Adipose tissue (tissue), 3 donors: ENCODE data around the gene TALDO1. TPM values are rescaled to one million over a fixed set of nuclear protein-coding genes. Genes with fewer than 3 reads are reported as not detected.

ENCODE experiments used
- H3K27ac ChIP-seq: one replicate; pipeline ENCODE4 v1.5.1; 2013; ENCODE audit warnings: low read depth, low read length
- WGBS, 3 donors: extraction: QIAGEN DNeasy Blood & Tissue Kit; methylation state at CpG; one replicate each; pipeline ENCODE4 v1.1.7; 2013; 5-methylcytosine and 5-hydroxymethylcytosine counted together
- polyA plus RNA-seq, 3 donors: library from polyadenylated mRNA; stranded (reverse); fragments of 200-250 nt; gene quantifications; one replicate each; pipeline ENCODE4 v1.2.3, GENCODE V29; 2013
- donor health status: healthy with polysubstance abuse.
- donor health status: Bipolar disorder and iron deficiency.
- donor health status: healthy.

The TALDO1 gene
- polyA plus RNA-seq, 3 donors = 99.7 to 306 (median 185) TPM

DNA sequence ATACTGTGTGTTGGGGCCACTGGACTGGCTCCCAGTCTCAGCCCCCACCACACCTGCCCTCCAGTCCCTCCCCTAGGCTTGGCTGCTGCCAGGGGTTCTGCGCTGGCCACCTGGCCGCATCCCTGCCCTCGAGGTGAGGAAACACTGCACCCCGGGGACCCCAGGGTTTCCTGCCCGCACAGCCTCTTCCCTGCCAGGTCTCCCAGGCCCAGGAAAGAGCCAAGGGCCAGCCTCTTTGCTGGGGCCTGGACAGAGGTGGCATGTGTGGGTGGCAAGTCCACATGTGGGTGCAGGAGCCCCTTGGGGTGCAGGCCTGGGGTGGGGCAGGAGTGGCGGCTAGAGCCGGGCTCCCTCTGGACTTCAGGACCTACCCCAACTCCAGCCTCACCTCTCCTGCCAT lies 38.8 kb upstream of the TALDO1 start:
- no peak overlapping the region for H3K27ac ChIP-seq
- WGBS, 3 donors = 69 to 76% (median 70%) methylated on average over 5 to 7 of the region's 7 CpGs

DNA sequence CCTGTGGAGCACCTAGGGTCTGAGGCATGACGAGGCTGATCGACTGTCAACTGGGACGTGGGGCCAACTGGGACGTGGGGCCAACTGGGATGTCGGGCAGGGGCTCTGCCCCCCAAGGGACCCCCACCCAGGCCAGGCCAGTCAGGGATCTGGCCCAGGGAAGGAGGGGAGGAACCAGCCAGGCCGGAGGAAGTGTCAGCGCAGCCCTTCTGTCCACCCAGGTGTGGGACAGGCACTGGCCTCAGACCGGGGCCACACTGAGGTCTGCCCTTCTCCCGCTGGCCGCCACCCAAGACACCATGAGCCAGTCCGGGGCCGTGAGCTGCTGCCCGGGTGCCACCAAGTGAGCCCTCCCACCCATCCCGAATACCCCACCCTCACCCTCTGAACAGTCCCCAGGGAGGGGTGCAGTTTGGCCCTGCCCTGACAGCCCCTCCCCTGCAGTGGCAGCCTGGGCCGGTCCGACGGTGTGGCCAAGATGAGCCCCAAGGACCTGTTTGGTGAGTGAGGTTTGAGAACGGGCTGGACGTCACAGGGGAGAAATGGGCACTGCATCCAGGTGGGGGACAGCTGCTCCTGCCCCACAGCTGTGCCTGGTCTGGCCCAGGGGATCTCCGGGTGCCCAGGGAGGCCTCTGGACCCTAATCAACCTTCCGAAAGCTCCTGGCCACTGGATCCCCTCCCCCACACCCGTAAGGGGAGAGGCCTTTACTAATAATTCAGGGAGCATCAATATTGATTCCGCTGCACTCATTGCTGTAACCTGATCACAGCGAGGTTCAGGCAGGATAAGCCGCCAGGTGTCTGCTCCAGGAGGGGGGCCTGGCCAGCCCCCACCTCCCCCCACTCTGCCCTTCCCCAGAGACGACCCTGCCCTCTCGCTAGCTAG lies 37.9 kb upstream of the TALDO1 start:
- 64 to 79% (median 72%) methylated on average over 20 to 27 of the region's 27 CpGs for WGBS, 3 donors
- H3K27ac ChIP-seq = no peak overlapping the region

DNA sequence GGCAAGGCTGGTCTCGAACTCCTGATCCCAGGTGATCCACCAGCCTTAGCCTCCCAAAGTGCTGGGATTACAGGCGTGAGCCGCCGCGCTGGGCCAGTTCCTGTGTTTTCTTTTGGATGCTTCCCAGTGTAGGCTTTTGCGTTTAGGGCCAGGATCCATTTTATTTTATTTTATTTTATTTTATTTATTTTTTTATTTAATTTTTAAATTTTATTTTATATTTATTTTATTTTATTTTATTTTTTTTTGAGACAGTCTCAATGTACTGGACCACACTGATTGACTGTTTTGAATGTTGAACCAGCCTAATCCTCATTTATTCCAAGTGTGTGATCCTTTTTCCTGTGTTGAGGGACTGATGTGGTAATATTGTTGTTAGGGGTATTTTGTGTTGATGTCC lies 32.8 kb upstream of the TALDO1 start:
- 95 to 98% (median 97%) methylated on average over 6 of the region's 6 CpGs for WGBS, 3 donors

DNA sequence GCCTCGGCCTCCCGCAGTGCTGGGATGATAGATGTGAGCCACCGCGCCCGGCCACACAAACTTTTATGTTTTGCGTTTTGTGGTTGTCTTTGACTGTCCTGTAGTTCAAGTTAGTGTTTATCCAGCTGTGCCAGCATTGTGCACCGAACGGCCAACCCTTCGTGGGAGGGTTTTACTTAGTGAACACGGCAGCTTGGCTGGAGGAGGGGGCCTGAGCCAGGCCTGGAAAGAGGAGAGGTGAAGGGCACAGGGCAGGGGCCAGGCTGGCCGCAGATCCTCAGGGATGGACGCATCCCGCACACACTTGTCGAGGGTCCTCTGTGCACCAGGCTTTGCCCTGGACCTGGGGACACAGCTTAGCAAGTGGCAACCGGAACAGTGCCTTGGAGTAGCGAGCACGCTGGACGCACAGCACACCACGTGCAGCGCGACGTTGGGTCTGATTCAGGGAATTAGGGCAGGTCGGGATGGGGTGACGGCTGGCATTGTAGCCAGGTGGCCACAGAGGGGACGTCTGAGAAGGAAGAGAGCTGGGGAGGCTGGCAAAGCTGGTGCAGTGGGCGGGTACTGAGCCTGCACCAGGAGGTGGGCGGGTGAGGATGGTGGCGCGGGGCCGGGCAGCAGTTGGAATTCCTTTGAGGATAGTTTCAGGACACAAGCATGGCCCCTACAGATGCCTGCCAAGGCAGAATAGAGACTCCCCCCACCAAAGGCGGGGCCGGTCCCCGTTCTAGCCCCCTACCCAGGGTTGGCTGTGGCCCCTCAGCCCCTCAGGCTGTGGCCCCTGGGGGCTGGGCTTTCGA lies 27.8 kb upstream of the TALDO1 start:
- 83 to 88% (median 87%) methylated on average over 34 of the region's 34 CpGs for WGBS, 3 donors

More for the DNA sequence above, 32.8 kb upstream of the TALDO1 start:
- H3K27ac ChIP-seq = no peak overlapping the region

DNA sequence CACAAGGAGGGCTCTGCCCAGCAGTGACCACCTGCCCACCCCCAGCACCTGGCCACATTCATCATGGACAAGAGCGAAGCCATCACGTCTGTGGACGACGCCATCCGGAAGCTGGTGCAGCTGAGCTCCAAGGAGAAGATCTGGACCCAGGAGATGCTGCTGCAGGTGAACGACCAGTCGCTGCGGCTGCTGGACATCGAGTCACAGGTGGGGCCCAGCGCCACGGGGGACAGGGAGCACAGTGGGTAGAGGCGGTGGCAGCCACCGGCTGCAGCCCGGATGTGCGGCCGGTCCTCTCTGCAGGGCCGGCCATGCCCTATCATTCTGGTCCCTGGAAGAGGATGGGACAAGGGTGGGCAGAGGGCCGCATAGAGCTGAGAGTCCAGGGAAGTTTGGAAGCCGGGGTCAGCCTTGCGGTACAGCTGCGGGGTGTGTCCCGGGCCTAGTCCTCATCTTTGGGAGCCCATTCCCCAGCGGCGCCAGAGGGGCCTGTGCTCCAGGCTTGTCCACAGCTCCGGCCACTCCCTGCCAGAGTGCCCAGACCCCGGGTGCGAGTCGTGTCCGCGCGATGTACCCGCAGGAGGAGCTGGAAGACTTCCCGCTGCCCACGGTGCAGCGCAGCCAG lies 27.1 kb upstream of the TALDO1 start:
- 67 to 83% (median 70%) methylated on average over 35 of the region's 35 CpGs for WGBS, 3 donors
- no peak overlapping the region for H3K27ac ChIP-seq

More for the DNA sequence above, 27.8 kb upstream of the TALDO1 start:
- H3K27ac ChIP-seq = no peak overlapping the region

DNA sequence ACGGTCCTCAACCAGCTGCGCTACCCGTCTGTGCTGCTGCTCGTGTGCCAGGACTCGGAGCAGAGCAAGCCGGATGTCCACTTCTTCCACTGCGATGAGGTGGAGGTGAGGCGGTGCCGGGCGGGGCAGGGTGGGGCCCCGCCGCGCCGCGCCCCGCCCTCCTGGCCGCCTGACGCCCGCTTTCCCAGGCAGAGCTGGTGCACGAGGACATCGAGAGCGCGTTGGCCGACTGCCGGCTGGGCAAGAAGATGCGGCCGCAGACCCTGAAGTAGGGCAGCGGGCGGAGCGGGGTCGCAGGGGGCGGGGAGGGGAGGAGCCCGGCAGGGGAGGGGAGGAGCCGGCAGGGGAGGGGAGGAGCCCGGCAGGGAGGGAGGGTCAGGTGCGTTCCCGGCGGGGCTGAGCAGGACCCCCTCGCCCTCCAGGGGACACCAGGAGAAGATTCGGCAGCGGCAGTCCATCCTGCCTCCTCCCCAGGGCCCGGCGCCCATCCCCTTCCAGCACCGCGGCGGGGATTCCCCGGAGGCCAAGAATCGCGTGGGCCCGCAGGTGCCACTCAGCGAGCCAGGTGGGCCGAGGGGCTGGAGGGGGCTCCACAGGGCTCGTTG lies 26.5 kb upstream of the TALDO1 start:
- 10 to 60% (median 13%) methylated on average over 42 to 52 of the region's 53 CpGs for WGBS, 3 donors
- no peak overlapping the region for H3K27ac ChIP-seq

DNA sequence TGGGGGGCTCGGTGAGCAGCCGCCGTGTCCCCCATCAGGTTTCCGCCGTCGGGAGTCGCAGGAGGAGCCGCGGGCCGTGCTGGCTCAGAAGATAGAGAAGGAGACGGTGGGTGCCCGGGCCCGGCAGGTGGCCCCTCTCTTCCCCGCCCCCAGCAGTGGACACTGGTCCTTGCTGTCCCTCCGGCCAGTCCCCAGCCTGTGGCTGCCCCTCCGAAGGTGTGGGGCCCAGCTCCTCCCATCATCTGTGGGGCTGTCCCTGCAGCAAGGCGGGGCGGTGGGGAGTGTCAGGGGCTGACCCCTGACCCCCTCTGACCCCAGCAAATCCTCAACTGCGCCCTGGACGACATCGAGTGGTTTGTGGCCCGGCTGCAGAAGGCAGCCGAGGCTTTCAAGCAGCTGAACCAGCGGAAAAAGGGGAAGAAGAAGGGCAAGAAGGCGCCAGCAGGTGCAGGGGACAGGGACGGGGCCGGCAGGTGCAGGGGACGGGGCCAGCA lies 26.0 kb upstream of the TALDO1 start:
- WGBS, 3 donors = 33 to 69% (median 40%) methylated on average over 24 to 28 of the region's 28 CpGs
- H3K27ac ChIP-seq = no peak overlapping the region

DNA sequence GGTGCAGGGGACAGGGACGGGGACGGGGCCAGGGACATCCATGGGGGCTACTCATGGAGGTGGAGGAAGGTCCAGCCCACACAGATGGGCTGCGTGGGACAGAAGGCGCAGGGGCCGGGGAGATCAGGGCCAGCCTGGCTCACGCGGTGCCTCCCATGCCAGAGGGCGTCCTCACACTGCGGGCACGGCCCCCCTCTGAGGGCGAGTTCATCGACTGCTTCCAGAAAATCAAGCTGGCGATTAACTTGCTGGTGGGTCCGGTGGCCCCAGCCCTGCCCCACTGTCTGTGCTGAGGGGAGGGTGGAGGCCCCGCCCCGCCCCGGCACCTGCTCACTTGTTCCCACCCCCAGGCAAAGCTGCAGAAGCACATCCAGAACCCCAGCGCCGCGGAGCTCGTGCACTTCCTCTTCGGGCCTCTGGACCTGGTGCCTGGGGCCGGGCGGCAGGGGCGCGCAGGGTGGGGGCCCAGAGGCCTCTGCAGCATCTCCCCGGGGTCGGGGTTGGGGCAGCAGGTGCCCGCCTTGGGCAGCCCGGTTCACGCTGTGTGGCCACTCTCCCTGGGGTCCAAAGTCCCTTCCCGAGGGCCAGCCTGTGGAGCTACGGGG lies 25.4 kb upstream of the TALDO1 start:
- 39 to 60% (median 40%) methylated on average over 31 to 33 of the region's 33 CpGs for WGBS, 3 donors
- H3K27ac ChIP-seq = no peak overlapping the region

DNA sequence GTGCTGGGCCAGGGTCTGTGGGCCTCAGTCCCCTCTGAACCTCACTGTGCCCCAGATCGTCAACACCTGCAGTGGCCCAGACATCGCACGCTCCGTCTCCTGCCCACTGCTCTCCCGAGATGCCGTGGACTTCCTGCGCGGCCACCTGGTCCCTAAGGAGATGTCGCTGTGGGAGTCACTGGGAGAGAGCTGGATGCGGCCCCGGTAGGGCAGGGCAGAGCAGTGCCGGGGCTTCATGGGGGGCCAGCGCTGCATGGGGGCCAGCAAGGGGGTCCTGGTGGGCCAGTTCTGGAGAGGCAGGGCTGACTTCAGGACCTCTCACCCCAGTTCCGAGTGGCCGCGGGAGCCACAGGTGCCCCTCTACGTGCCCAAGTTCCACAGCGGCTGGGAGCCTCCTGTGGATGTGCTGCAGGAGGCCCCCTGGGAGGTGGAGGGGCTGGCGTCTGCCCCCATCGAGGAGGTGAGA lies 24.9 kb upstream of the TALDO1 start:
- H3K27ac ChIP-seq = no peak overlapping the region
- 68 to 93% (median 69%) methylated on average over 9 to 20 of the region's 20 CpGs for whole genome bisulfite sequencing, 3 donors

DNA sequence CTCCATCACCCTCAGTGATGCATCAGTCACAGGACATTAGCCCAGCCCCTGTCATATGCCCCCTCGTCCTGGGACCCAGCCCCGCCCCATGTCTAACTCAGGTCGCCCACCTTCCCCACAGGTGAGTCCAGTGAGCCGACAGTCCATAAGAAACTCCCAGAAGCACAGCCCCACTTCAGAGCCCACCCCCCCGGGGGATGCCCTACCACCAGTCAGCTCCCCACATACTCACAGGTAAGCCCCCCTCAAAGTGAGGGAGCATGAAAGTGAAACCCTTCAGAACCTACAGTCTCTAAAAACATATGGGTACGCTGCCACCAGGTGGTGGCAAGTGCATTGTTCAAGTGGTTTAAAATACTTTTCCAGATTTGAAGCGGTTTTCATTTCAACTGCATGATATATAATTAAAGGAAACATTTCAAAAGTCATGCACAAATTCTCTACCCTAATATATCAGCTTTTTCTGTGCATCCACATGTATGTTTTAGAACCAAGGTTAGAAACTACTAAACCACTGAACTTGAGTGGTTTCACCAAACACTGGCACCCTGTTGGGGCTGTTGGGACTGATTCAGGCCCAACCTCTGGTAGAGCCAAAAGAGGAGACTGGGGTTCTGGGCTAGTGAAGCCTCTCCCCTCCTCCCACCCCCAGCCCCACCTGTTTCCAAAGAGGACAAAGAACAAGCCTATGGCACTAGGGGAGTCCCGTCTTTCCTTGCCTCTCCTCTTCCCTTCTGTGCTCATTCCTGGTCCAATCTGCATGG lies 24.0 kb upstream of the TALDO1 start:
- 55 to 61% (median 57%) methylated on average over 8 of the region's 8 CpGs for WGBS, 3 donors
- no peak overlapping the region for H3K27ac ChIP-seq

DNA sequence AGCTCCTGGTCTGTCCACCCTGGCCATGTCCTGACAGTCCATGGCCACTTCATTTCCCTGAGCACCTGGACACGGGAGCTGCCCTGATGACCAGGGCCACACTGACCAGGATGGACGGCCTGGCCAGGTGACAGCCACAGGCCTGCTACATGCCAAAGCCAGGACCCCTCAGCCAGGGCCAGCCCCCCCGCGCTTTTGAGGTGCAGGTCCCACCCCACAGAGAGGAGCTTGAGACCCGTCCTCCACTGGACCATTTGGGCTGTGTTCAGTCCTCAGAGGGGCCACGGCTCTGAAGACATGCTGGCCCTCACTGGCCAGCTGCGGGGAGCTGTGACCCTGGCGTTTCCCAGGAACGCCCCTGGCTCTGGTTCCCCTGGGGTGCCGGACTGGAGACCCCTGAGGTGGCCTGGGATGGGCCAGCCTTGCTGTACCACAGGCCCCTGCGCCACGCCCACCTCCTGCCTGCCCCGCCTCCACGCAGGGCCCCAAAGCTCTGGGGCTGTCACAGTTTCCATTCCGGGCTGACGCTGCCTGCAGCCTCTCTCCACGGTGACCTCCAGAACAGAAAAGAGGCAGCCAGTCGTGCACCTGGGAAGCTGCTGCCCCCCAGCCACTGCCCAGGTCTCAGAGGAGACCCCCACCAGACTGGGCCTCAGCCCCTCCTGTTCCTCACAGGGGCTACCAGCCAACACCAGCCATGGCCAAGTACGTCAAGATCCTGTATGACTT lies 23.1 kb upstream of the TALDO1 start:
- no peak overlapping the region for H3K27ac ChIP-seq
- WGBS, 3 donors = 78 to 87% (median 78%) methylated on average over 19 of the region's 19 CpGs

DNA sequence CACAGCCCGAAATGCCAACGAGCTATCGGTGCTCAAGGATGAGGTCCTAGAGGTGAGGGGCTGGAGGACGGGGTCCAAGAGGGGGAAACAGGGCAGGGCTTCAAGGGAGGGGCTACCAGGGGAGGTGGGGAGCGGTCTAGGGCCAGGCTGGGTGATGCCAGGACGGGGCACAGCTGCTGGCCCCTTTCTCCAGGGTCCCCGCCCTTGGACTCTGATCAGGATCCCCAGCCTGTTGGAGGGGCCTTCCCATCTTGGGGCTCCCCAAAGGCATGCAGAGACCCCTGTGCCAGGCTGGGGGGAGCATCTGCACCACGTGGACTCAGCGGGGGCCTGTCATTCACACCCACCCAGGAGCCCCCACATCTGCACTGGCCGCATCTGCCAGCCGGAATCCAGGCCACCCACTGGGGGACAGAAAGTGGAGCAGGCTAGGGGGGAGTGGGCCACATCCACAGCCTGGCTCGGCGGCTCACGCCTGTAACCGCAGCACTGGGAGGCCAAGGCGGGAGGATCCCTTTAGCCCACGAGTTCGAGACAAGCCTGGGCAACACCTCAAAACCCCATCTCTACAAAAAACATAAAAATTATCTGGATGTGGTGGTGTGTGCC lies 22.4 kb upstream of the TALDO1 start:
- 72 to 84% (median 79%) methylated on average over 17 to 18 of the region's 18 CpGs for WGBS, 3 donors
- H3K27ac ChIP-seq = no peak overlapping the region

DNA sequence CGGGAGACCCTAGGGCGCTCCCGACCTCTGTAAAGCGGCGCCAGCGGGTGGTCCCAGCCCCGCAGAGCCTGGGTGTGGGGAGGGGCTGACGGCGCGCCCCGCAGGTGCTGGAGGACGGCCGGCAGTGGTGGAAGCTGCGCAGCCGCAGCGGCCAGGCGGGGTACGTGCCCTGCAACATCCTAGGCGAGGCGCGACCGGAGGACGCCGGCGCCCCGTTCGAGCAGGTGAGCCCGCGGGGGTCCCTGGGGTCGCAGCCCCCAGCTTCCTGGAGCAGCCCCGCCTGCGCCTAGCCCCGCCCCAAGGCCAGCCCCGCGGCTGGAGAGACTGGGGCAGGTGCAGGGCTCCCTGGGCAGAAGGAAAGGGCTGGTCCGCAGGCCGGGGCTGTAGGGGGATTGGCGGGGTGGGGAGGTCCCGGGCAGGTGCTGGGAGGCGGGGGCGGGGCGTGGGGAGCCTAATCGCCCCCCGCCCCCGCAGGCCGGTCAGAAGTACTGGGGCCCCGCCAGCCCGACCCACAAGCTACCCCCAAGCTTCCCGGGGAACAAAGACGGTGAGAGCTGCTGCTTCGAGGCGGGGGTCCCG lies 21.6 kb upstream of the TALDO1 start:
- no peak overlapping the region for H3K27ac ChIP-seq
- 9 to 13% (median 12%) methylated on average over 33 to 53 of the region's 53 CpGs for WGBS, 3 donors

DNA sequence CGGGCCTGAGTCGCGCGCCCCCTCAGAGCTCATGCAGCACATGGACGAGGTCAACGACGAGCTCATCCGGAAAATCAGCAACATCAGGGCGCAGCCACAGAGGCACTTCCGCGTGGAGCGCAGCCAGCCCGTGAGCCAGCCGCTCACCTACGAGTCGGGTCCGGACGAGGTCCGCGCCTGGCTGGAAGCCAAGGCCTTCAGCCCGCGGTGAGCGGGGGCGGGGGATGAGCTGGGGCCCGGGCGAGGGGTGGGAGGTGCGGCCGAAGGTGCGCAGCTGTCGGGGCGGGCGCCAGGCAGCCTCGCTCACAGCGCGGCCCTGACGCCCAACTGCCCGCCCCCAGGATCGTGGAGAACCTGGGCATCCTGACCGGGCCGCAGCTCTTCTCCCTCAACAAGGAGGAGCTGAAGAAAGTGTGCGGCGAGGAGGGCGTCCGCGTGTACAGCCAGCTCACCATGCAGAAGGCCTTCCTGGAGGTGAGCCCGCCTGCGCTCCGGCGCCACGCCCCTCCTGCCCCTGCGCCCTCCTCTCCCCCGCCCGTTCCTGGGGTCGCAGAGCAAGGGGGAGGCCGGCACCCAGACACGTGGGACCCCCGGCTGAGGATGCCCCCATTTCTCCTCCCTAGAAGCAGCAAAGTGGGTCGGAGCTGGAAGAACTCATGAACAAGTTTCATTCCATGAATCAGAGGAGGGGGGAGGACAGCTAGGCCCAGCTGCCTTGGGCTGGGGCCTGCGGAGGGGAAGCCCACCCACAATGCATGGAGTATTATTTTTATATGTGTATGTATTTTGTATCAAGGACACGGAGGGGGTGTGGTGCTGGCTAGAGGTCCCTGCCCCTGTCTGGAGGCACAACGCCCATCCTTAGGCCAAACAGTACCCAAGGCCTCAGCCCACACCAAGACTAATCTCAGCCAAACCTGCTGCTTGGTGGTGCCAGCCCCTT lies 20.7 kb upstream of the TALDO1 start:
- 12 to 18% (median 15%) methylated on average over 52 to 61 of the region's 61 CpGs for WGBS, 3 donors
- no peak overlapping the region for H3K27ac ChIP-seq

DNA sequence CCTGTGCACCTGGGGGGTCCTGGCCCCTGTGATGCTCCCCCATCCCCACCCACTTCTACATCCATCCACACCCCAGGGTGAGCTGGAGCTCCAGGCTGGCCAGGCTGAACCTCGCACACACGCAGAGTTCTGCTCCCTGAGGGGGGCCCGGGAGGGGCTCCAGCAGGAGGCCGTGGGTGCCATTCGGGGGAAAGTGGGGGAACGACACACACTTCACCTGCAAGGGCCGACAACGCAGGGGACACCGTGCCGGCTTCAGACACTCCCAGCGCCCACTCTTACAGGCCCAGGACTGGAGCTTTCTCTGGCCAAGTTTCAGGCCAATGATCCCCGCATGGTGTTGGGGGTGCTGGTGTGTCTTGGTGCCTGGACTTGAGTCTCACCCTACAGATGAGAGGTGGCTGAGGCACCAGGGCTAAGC lies 20.0 kb upstream of the TALDO1 start:
- H3K27ac ChIP-seq = no peak overlapping the region
- WGBS, 3 donors = 84 to 85% (median 84%) methylated on average over 12 of the region's 12 CpGs
